Prostate gland (tissue), 2 donors: ENCODE data around the gene RNF40.

Experiments used
- CTCF ChIP-seq, 4 experiments: fragments of 200-600 bp in 2 of 4; fragments of 450-650 bp in 2 of 4; sonication (generic) in 2 of 4; IDR thresholded peaks; 1 replicate in 3 of 4; 2 replicates in 1 of 4; pipeline ENCODE4 v1.5.1; 2016 to 2019; ENCODE audit warnings: antibody characterized with exemption in 4 of 4, mild to moderate bottlenecking in 2 of 4, moderate library complexity in 2 of 4
- POLR2A ChIP-seq: fragments of 450-650 bp; IDR thresholded peaks from one replicate; pipeline ENCODE4 v1.6.1; 2016; ENCODE audit warnings: antibody characterized with exemption, mild to moderate bottlenecking

GRCh38 chr16:30793508-30794069, 31.5 kb downstream of the RNF40 start:
- TF ChIP-seq CTCF (IDR thresholded peaks at IDR 0.05): no peak
- TF ChIP-seq POLR2A: no peak
